Activated CD8-positive, alpha-beta T cell treated with anti-CD3 and anti-CD28 coated beads for 36 hours (primary cell): Measurements from ENCODE around the gene TXNL4A. TPM values are rescaled to one million over a fixed set of nuclear protein-coding genes. Genes with fewer than 3 reads are reported as not detected.

ENCODE experiments used
- ATAC-seq: fragments of 200-7000 bp; cut with Tn5 transposase; one replicate; pipeline ENCODE4 v1.10.0; 2021; ENCODE audit warnings: mild to moderate bottlenecking, moderate library complexity
- CTCF ChIA-PET: fragments of 350-600 bp; sonication (Branson Sonifier 250); formaldehyde crosslinking; loops from one replicate; lab custom pipeline; 2021; ENCODE audit warnings: antibody characterized with exemption; lab: Charles Lee
- POLR2A ChIA-PET: fragments of 350-600 bp; sonication (Branson Sonifier 250); formaldehyde crosslinking; loops from one replicate; lab custom pipeline; 2021; ENCODE audit warnings: antibody characterized with exemption; lab: Charles Lee
- DNase-seq: peaks from one replicate; pipeline ENCODE4 v3.0.0-alpha.2; 2020
- H3K27ac Mint-ChIP-seq: one replicate; pipeline ENCODE4 v1.8.0; 2021; ENCODE audit warnings: mild to moderate bottlenecking, mixed read lengths
- H3K27me3 Mint-ChIP-seq: one replicate; pipeline ENCODE4 v1.8.0; 2021; ENCODE audit warnings: mixed read lengths
- H3K36me3 Mint-ChIP-seq: one replicate; pipeline ENCODE4 v1.8.0; 2021; ENCODE audit warnings: low read depth, mixed read lengths
- H3K4me1 Mint-ChIP-seq: one replicate; pipeline ENCODE4 v1.8.0; 2021; ENCODE audit warnings: low read depth, mixed read lengths
- H3K4me3 Mint-ChIP-seq: one replicate; pipeline ENCODE4 v1.8.0; 2021; ENCODE audit warnings: mild to moderate bottlenecking, moderate library complexity, mixed read lengths
- H3K9me3 Mint-ChIP-seq: one replicate; pipeline ENCODE4 v1.8.0; 2021; ENCODE audit warnings: mixed read lengths
- CTCF ChIP-seq: fragments of 200-600 bp; IDR thresholded peaks from one replicate; pipeline ENCODE4 v1.8.0; 2022; ENCODE audit warnings: antibody characterized with exemption, mild to moderate bottlenecking
- intact Hi-C: fragments of 100-400 bp; cut with micrococcal nuclease; formaldehyde crosslinking; loops from one replicate; pipeline ENCODE4 v1.10.0; 2022
- total RNA-seq, 2 experiments: library from RNA; stranded (reverse); gene quantifications; one replicate each; pipeline ENCODE4 v1.2.3, GENCODE V29; 2021

Gene TXNL4A
- 100 to 1,000 TPM; 172 to 189 TPM for total RNA-seq

- DNase-seq (peak; percentile 88), ATAC-seq (peak; percentile 97)
- Mint-ChIP-seq H3K36me3 (peaks cover 36% of the 10 kb centered on the region), H3K9me3 (no peaks in the 10 kb centered on the region), H3K4me1 (peaks cover 30% of the 10 kb centered on the region), H3K27ac (peak within 1 kb of the TSS; percentile 96), H3K27me3 (no peaks in the 10 kb centered on the region), H3K4me3 (peak within 1 kb of the TSS; percentile 91)
- ChIA-PET POLR2A (interaction anchor here (0.7 to 2.6 kb wide), 8 partner anchors 9 to 121 kb away, joined by 3 to 12 read pairs (median 4); partner anchors contain the start of genes ADNP2 and RBFA), CTCF (interaction anchor here (1.2 to 2.7 kb wide), 2 partner anchors 26 to 37 kb away, joined by 3 to 7 read pairs; partner anchors contain the start of gene SLC66A2)
- TF ChIP-seq CTCF: no peak
- intact Hi-C loops: loop anchor here (5.0 kb wide), 1 partner anchor 44 kb away; the partner anchor contains the start of gene RBFA
These were observed at the start of gene TXNL4A for GRCh38 chr18:79988451-79989194. Gene TXNL4A, minus strand, starts transcription at chr18:79988563. Its CDS starts 171 bp downstream, at chr18:79988392.

- peaks cover 28% of the 10 kb centered on the region for H3K4me1 Mint-ChIP-seq
- no peak overlapping the region for H3K4me3 Mint-ChIP-seq
- ChIA-PET CTCF (no interaction called here), POLR2A (interaction anchor here (0.9 to 1.4 kb wide), 3 partner anchors 14 to 51 kb away, joined by 3 to 4 read pairs (median 4); no protein-coding TSS in a partner anchor)
- H3K27ac Mint-ChIP-seq: no peak overlapping the region
- H3K27me3 Mint-ChIP-seq: no peaks in the 10 kb centered on the region
- no peaks in the 10 kb centered on the region for H3K9me3 Mint-ChIP-seq
- ATAC-seq (no peak), DNase-seq (no peak)
- intact Hi-C loops: no loop called here
- TF ChIP-seq CTCF: no peak
- H3K36me3 Mint-ChIP-seq: peaks cover 44% of the 10 kb centered on the region
These were observed 48.9 kb upstream of the TXNL4A start for GRCh38 chr18:80037300-80037699.

- Mint-ChIP-seq H3K27me3 (no peaks in the 10 kb centered on the region), H3K4me1 (peaks cover 31% of the 10 kb centered on the region), H3K9me3 (no peaks in the 10 kb centered on the region), H3K4me3 (peak overlapping the region; percentile 90), H3K36me3 (peaks cover 38% of the 10 kb centered on the region), H3K27ac (no peak overlapping the region)
- POLR2A ChIA-PET: no interaction called here
- CTCF ChIA-PET: interaction anchor here (1.1 kb wide), 1 partner anchor 122 kb away, joined by 3 read pairs; no protein-coding TSS in a partner anchor
- ATAC-seq: no peak
- no peak for DNase-seq
- no peak for TF ChIP-seq CTCF
- intact Hi-C loops: no loop called here
These were observed 47.6 kb upstream of the TXNL4A start for GRCh38 chr18:80035997-80036396.

GRCh38 chr18:80034852-80035406 lies 46.6 kb upstream of the TXNL4A start:
- intact Hi-C loops: loop anchor here (5.0 kb wide), 1 partner anchor 48 kb away; the partner anchor contains the start of gene TXNL4A
- CTCF ChIA-PET: interaction anchor here (0.6 to 1.4 kb wide), 5 partner anchors 11 to 123 kb away, joined by 3 to 4 read pairs (median 3); partner anchors contain the start of gene SLC66A2
- Mint-ChIP-seq H3K4me1 (peaks cover 31% of the 10 kb centered on the region), H3K9me3 (no peaks in the 10 kb centered on the region), H3K27ac (peak overlapping the region; percentile 87), H3K27me3 (no peaks in the 10 kb centered on the region), H3K36me3 (peaks cover 35% of the 10 kb centered on the region), H3K4me3 (peak overlapping the region; percentile 90)
- peak; percentile 28 for TF ChIP-seq CTCF
- no peak for DNase-seq
- POLR2A ChIA-PET: interaction anchor here (0.6 to 1.7 kb wide), 11 partner anchors 8 to 351 kb away, joined by 3 to 5 read pairs (median 4); no protein-coding TSS in a partner anchor
- no peak for ATAC-seq
